GM23338 (cell line): ENCODE results near the gene NOL9. TPM values are rescaled to one million over a fixed set of nuclear protein-coding genes. Genes with fewer than 3 reads are reported as not detected.

Experiments
- ATAC-seq: fragments of 200-7000 bp; cut with Tn5 transposase; 3 replicates; pipeline ENCODE4 v1.9.1; 2020
- DNase-seq: peaks from one replicate; pipeline ENCODE4 v3.0.0-alpha.2; 2015; ENCODE audit warnings: low spot score
- H2AFZ ChIP-seq: fragments of 200-600 bp; sonication (generic); 2 replicates; pipeline ENCODE4 v1.8.0; 2016; ENCODE audit warnings: antibody characterized with exemption, mild to moderate bottlenecking, moderate library complexity
- H3F3A ChIP-seq: fragments of 200-600 bp; sonication (generic); replicated peaks from 2 replicates; pipeline ENCODE4 v1.8.0; 2017; ENCODE audit warnings: antibody characterized with exemption, mixed run types, low read depth
- H3K27ac ChIP-seq: fragments of 200-600 bp; sonication (generic); 2 replicates; pipeline ENCODE4 v1.6.1; 2016; ENCODE audit warnings: low read depth
- H3K27me3 ChIP-seq: fragments of 200-600 bp; sonication (generic); 2 replicates; pipeline ENCODE4 v1.8.0; 2016; ENCODE audit warnings: mild to moderate bottlenecking, mixed run types, moderate library complexity; ENCODE audit not compliant: insufficient read depth
- H3K36me3 ChIP-seq: fragments of 200-600 bp; sonication (generic); 2 replicates; pipeline ENCODE4 v1.8.0; 2016; ENCODE audit warnings: mild to moderate bottlenecking; ENCODE audit not compliant: insufficient read depth
- H3K4me1 ChIP-seq: fragments of 200-600 bp; sonication (generic); 2 replicates; pipeline ENCODE4 v1.8.0; 2016; ENCODE audit warnings: mild to moderate bottlenecking, moderate library complexity; ENCODE audit not compliant: insufficient read depth
- H3K4me2 ChIP-seq: fragments of 200-600 bp; sonication (generic); 2 replicates; pipeline ENCODE4 v1.7.1; 2017; ENCODE audit warnings: mixed run types
- H3K4me3 ChIP-seq: fragments of 200-600 bp; sonication (generic); 2 replicates; pipeline ENCODE4 v1.6.1; 2016; ENCODE audit warnings: mixed run types
- H3K79me2 ChIP-seq: fragments of 200-600 bp; sonication (generic); replicated peaks from 2 replicates; pipeline ENCODE4 v1.8.0; 2017; ENCODE audit warnings: mild to moderate bottlenecking; ENCODE audit not compliant: insufficient read depth
- H3K9me2 ChIP-seq: fragments of 200-600 bp; sonication (generic); 2 replicates; pipeline ENCODE4 v1.8.0; 2017; ENCODE audit not compliant: insufficient read depth
- H4K20me1 ChIP-seq: fragments of 200-600 bp; sonication (generic); replicated peaks from 2 replicates; pipeline ENCODE4 v1.8.0; 2017; ENCODE audit warnings: mild to moderate bottlenecking; ENCODE audit not compliant: insufficient read depth
- H3K27ac Mint-ChIP-seq: 2 replicates; pipeline ENCODE4 v1.8.0; 2020; ENCODE audit warnings: inconsistent platforms, mild to moderate bottlenecking, moderate library complexity, mixed read lengths
- H3K27me3 Mint-ChIP-seq: 3 replicates; pipeline ENCODE4 v1.8.0; 2022; ENCODE audit warnings: low read depth, mild to moderate bottlenecking, moderate library complexity, mixed read lengths, inconsistent platforms; ENCODE audit not compliant: insufficient read depth, poor library complexity
- H3K36me3 Mint-ChIP-seq: 3 replicates; pipeline ENCODE4 v1.8.0; 2021; ENCODE audit warnings: low read depth, mild to moderate bottlenecking, inconsistent platforms, moderate library complexity, mixed read lengths
- H3K4me1 Mint-ChIP-seq: 3 replicates; pipeline ENCODE4 v1.8.0; 2020; ENCODE audit warnings: mild to moderate bottlenecking, inconsistent platforms, mixed read lengths
- H3K4me3 Mint-ChIP-seq: 3 replicates; pipeline ENCODE4 v1.8.0; 2021; ENCODE audit warnings: moderate library complexity, mild to moderate bottlenecking, inconsistent platforms, mixed read lengths
- H3K9me3 Mint-ChIP-seq: 3 replicates; pipeline ENCODE4 v1.8.0; 2020; ENCODE audit warnings: moderate library complexity, mild to moderate bottlenecking, inconsistent platforms, mixed read lengths
- CREB1 ChIP-seq: fragments of 250-450 bp; sonication (Bioruptor Pico); IDR thresholded peaks from 2 replicates; pipeline ENCODE4 v1.5.0; 2020; ENCODE audit warnings: low read depth, mild to moderate bottlenecking, moderate library complexity
- CTCF ChIP-seq, 2 experiments: fragments of 200-600 bp in 1 of 2; sonication (generic) in 1 of 2; conservative IDR thresholded peaks; 2 replicates each; pipeline versions ENCODE4 v1.5.1 to v1.6.1; 2016 to 2017; ENCODE audit warnings: antibody characterized with exemption in 2 of 2, low read depth in 2 of 2, mild to moderate bottlenecking in 2 of 2, moderate library complexity in 1 of 2
- ETS1 ChIP-seq: IDR thresholded peaks from 2 replicates; pipeline ENCODE4 v1.6.1; 2016; ENCODE audit warnings: antibody characterized with exemption
- EZH2 ChIP-seq: fragments of 200-600 bp; sonication (generic); IDR thresholded peaks from one replicate; pipeline ENCODE4 v1.8.0; 2017; ENCODE audit warnings: antibody characterized with exemption, mild to moderate bottlenecking, low read depth; ENCODE audit not compliant: unreplicated experiment
- EZH2phosphoT487 ChIP-seq: fragments of 200-600 bp; sonication (generic); IDR thresholded peaks from one replicate; pipeline ENCODE4 v1.8.1; 2018; ENCODE audit warnings: antibody characterized with exemption; ENCODE audit not compliant: unreplicated experiment
- JUNB ChIP-seq: IDR thresholded peaks from one replicate; pipeline ENCODE4 v1.6.1; 2016; ENCODE audit warnings: antibody characterized with exemption; ENCODE audit not compliant: unreplicated experiment
- NANOG ChIP-seq: IDR thresholded peaks from 2 replicates; pipeline ENCODE4 v1.6.1; 2016; ENCODE audit warnings: antibody characterized with exemption, borderline replicate concordance
- POLR2AphosphoS5 ChIP-seq: IDR thresholded peaks from 2 replicates; pipeline ENCODE4 v1.6.1; 2016; ENCODE audit warnings: antibody characterized with exemption, low read depth
- REST ChIP-seq: IDR thresholded peaks from one replicate; pipeline ENCODE4 v1.6.1; 2018; ENCODE audit warnings: antibody characterized with exemption; ENCODE audit not compliant: unreplicated experiment
- STAT1 ChIP-seq: IDR thresholded peaks from one replicate; pipeline ENCODE4 v1.6.1; 2016; ENCODE audit warnings: antibody characterized with exemption; ENCODE audit not compliant: unreplicated experiment
- ZNF114 ChIP-seq: fragments of 250-450 bp; sonication (Bioruptor Pico); IDR thresholded peaks from 2 replicates; pipeline ENCODE4 v1.5.0; 2020; ENCODE audit warnings: mild to moderate bottlenecking, moderate library complexity
- ZNF331 ChIP-seq: fragments of 250-450 bp; sonication (Bioruptor Pico); IDR thresholded peaks from 2 replicates; pipeline ENCODE4 v1.5.0; 2020; ENCODE audit warnings: low read depth, mild to moderate bottlenecking, moderate library complexity
- polyA plus RNA-seq: library from polyadenylated mRNA; unstranded; fragments of >200 nt; fragmentation: Nextera tagmentation; extraction: Ambion mirVana; gene quantifications from 2 replicates; pipeline ENCODE4 v1.2.1, GENCODE V29; 2016
- total RNA-seq: library from RNA; depleted of rRNA; stranded (reverse); fragments of >200 nt; shearing (Covaris generic); gene quantifications from 2 replicates; pipeline ENCODE4 v1.2.3, GENCODE V29; 2014

Gene NOL9
- total and polyA plus RNA-seq, 2 experiments from 2014 or later = 13.2 to 48.5 TPM

- Histone ChIP-seq H3K9me2 (no peaks in the 10 kb centered on the region), H3K36me3 (peaks cover 22% of the 10 kb centered on the region), H2AFZ (no peak overlapping the region), H3K27ac (no peak overlapping the region), H3K4me2 (no peak overlapping the region), H3K4me1 (no peaks in the 10 kb centered on the region), H3K79me2 (0 out of 2 replicates have a peak, but pooled peaks cover 20% of the 10 kb centered on the region), H3K27me3 (no peaks in the 10 kb centered on the region), H3K4me3 (no peak overlapping the region), H3F3A (no peaks in the 10 kb centered on the region), H4K20me1 (peaks cover 30% of the 10 kb centered on the region)
- TF ChIP-seq REST (no peak), JUNB (no peak), CTCF (conservative IDR thresholded peaks at IDR 0.05; ENCODE audit: low read depth in 2 of 2) (no peak), EZH2 (no peak), CREB1 (no peak), STAT1 (no peak), POLR2AphosphoS5 (no peak), ZNF331 (no peak), ETS1 (no peak), NANOG (no peak)
- H3K36me3 Mint-ChIP-seq = peaks cover 57% of the 10 kb centered on the region
- no peak for DNase-seq
- H3K9me3 Mint-ChIP-seq = no peaks in the 10 kb centered on the region
- peaks cover 3% of the 10 kb centered on the region for H3K27me3 Mint-ChIP-seq
- no peaks in the 10 kb centered on the region for H3K4me1 Mint-ChIP-seq
- no peak for ATAC-seq
- no peak overlapping the region for H3K4me3 Mint-ChIP-seq
- H3K27ac Mint-ChIP-seq = no peak overlapping the region
Observed at GRCh38 chr1:6536291-6536690, 18.0 kb downstream of the NOL9 start.

- Mint-ChIP-seq H3K4me3 (no peak overlapping the region), H3K36me3 (peaks cover 60% of the 10 kb centered on the region), H3K27ac (no peak overlapping the region), H3K9me3 (no peaks in the 10 kb centered on the region), H3K4me1 (no peaks in the 10 kb centered on the region), H3K27me3 (peaks cover 3% of the 10 kb centered on the region)
- Histone ChIP-seq H3K9me2 (no peaks in the 10 kb centered on the region), H2AFZ (no peak overlapping the region), H4K20me1 (peaks cover 30% of the 10 kb centered on the region), H3K27ac (no peak overlapping the region), H3K4me2 (no peak overlapping the region), H3F3A (no peaks in the 10 kb centered on the region), H3K4me3 (no peak overlapping the region), H3K36me3 (peaks cover 19% of the 10 kb centered on the region), H3K79me2 (0 out of 2 replicates have a peak, but pooled peaks cover 20% of the 10 kb centered on the region), H3K27me3 (no peaks in the 10 kb centered on the region), H3K4me1 (no peaks in the 10 kb centered on the region)
- no peak for ATAC-seq
- DNase-seq = no peak
- TF ChIP-seq CREB1 = no peak
- no peak for TF ChIP-seq EZH2
- no peak for TF ChIP-seq EZH2phosphoT487
- TF ChIP-seq STAT1 = no peak
- TF ChIP-seq CTCF (conservative IDR thresholded peaks at IDR 0.05; ENCODE audit: low read depth in 2 of 2) = no peak
- TF ChIP-seq ETS1 = no peak
- no peak for TF ChIP-seq JUNB
- TF ChIP-seq ZNF114 (CRISPR knock-in tag) = no peak
- TF ChIP-seq POLR2AphosphoS5 = no peak
- TF ChIP-seq ZNF331 = no peak
Observed at GRCh38 chr1:6535214-6535613, 19.1 kb downstream of the NOL9 start.
